GM23248 (cell line): Measurements from ENCODE around the gene CALN1. TPM values are rescaled to one million over a fixed set of nuclear protein-coding genes. Genes with fewer than 3 reads are reported as not detected.

ENCODE experiments used
- DNase-seq: peaks from one replicate; pipeline ENCODE4 v3.0.0-alpha.2; 2015
- H2AFZ ChIP-seq: fragments of 200-600 bp; sonication (generic); 2 replicates; pipeline ENCODE4 v1.6.1; 2016; ENCODE audit warnings: antibody characterized with exemption
- H3F3A ChIP-seq: fragments of 200-600 bp; sonication (generic); 2 replicates; pipeline ENCODE4 v1.6.1; 2016; ENCODE audit warnings: mild to moderate bottlenecking, antibody characterized with exemption, mixed run types; ENCODE audit not compliant: insufficient read depth
- H3K27ac ChIP-seq: fragments of 200-600 bp; sonication (generic); 2 replicates; pipeline ENCODE4 v1.5.1; 2016; ENCODE audit warnings: mild to moderate bottlenecking
- H3K27me3 ChIP-seq: fragments of 200-600 bp; sonication (generic); replicated peaks from 2 replicates; pipeline ENCODE4 v1.6.1; 2016; ENCODE audit warnings: mild to moderate bottlenecking; ENCODE audit not compliant: insufficient read depth
- H3K36me3 ChIP-seq: fragments of 200-600 bp; sonication (generic); 2 replicates; pipeline ENCODE4 v1.6.1; 2016; ENCODE audit warnings: low read depth, mild to moderate bottlenecking
- H3K4me1 ChIP-seq: fragments of 200-600 bp; sonication (generic); 2 replicates; pipeline ENCODE4 v1.6.1; 2016; ENCODE audit warnings: mild to moderate bottlenecking; ENCODE audit not compliant: insufficient read depth
- H3K4me2 ChIP-seq: fragments of 200-600 bp; sonication (generic); one replicate; pipeline ENCODE4 v1.6.1; 2016; ENCODE audit warnings: mild to moderate bottlenecking; ENCODE audit not compliant: unreplicated experiment
- H3K4me3 ChIP-seq: fragments of 200-600 bp; sonication (generic); 2 replicates; pipeline ENCODE4 v1.5.1; 2016; ENCODE audit warnings: mild to moderate bottlenecking
- H3K79me2 ChIP-seq: fragments of 200-600 bp; sonication (generic); 2 replicates; pipeline ENCODE4 v1.6.1; 2016; ENCODE audit warnings: mild to moderate bottlenecking; ENCODE audit not compliant: insufficient read depth
- H3K9ac ChIP-seq: fragments of 200-600 bp; sonication (generic); 2 replicates; pipeline ENCODE4 v1.6.1; 2016; ENCODE audit warnings: mild to moderate bottlenecking
- H3K9me2 ChIP-seq: fragments of 200-600 bp; sonication (generic); 2 replicates; pipeline ENCODE4 v1.6.1; 2016; ENCODE audit warnings: mixed run types, mild to moderate bottlenecking, moderate library complexity; ENCODE audit not compliant: insufficient read depth
- H3K9me3 ChIP-seq: fragments of 200-600 bp; sonication (generic); one replicate; pipeline ENCODE4 v1.6.1; 2017; ENCODE audit warnings: low read depth
- H4K20me1 ChIP-seq: fragments of 200-600 bp; sonication (generic); 2 replicates; pipeline ENCODE4 v1.6.0; 2016; ENCODE audit not compliant: insufficient read depth
- EZH2 ChIP-seq: fragments of 200-600 bp; sonication (generic); IDR thresholded peaks from 2 replicates; pipeline ENCODE4 v1.6.1; 2018; ENCODE audit warnings: antibody characterized with exemption, mild to moderate bottlenecking; ENCODE audit not compliant: insufficient read depth, poor library complexity, severe bottlenecking
- EZH2phosphoT487 ChIP-seq: fragments of 200-600 bp; sonication (generic); IDR thresholded peaks from 2 replicates; pipeline ENCODE4 v1.6.1; 2018; ENCODE audit warnings: antibody characterized with exemption, moderate library complexity, mild to moderate bottlenecking, low read depth; ENCODE audit not compliant: insufficient read depth
- WGBS, 2 experiments: methylation state at CpG; one replicate each; pipeline ENCODE4 v1.1.6; 2015 to 2017; ENCODE audit warnings: low lambda C conversion rate in 2 of 2, low coverage in 1 of 2; ENCODE audit errors: missing lambda C conversion rate in 2 of 2; 5-methylcytosine and 5-hydroxymethylcytosine counted together
- in situ Hi-C: fragments of 300-500 bp; cut with MboI; formaldehyde crosslinking; loops from 2 replicates; pipeline ENCODE4 v1.15.0; 2020
- polyA plus RNA-seq: library from polyadenylated mRNA; unstranded; fragments of >200 nt; fragmentation: Nextera tagmentation; extraction: Ambion mirVana; gene quantifications from 2 replicates; pipeline ENCODE4 v1.2.1, GENCODE V29; 2016
- total RNA-seq: library from RNA; depleted of rRNA; stranded (reverse); fragments of >200 nt; shearing (Covaris generic); gene quantifications from 2 replicates; pipeline ENCODE4 v1.2.3, GENCODE V29; 2014

The CALN1 gene
- total and polyA plus RNA-seq, 2 experiments from 2014 or later: not detected

DNA sequence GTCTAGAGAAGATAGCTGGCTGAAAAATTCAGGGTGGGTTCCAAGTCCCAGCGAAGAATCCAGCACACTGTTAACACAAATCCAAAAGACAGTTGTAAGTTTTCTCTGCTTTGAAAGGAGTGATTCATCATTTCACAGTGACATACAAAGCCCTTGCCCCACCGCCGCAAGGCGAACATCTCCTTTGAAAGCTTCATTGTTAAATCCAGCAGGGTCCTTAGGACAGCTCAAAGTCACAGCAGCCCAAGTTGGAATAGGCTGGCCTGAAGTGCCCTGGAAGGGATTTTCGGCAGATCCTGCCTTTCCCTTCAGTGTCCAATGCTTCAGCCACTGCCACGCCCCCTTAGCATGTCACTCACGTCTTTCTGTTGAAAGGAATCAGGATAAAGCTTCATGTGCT is 526.1 kb downstream of the CALN1 start:
- H3K27ac ChIP-seq: no peak overlapping the region
- H3K9me2 ChIP-seq: no peaks in the 10 kb centered on the region
- no peaks in the 10 kb centered on the region for H3K36me3 ChIP-seq
- H2AFZ ChIP-seq: no peak overlapping the region
- no peak overlapping the region for H3K9ac ChIP-seq
- H4K20me1 ChIP-seq: no peaks in the 10 kb centered on the region
- H3F3A ChIP-seq: no peaks in the 10 kb centered on the region
- no peak for TF ChIP-seq EZH2
- no peak for TF ChIP-seq EZH2phosphoT487
- WGBS, 2 experiments: 46 to 48% methylated on average over 7 of the region's 7 CpGs
- H3K4me1 ChIP-seq: no peaks in the 10 kb centered on the region
- no peaks in the 10 kb centered on the region for H3K79me2 ChIP-seq
- in situ Hi-C loops: no loop called here
- H3K4me2 ChIP-seq: no peak overlapping the region
- no peaks in the 10 kb centered on the region for H3K9me3 ChIP-seq
- no peak overlapping the region for H3K4me3 ChIP-seq
- DNase-seq: no peak
- H3K27me3 ChIP-seq: no peaks in the 10 kb centered on the region

- no peaks in the 10 kb centered on the region for H3K9me3 ChIP-seq
- TF ChIP-seq EZH2 (no peak), EZH2phosphoT487 (no peak)
- H3K4me1 ChIP-seq: no peaks in the 10 kb centered on the region
- no peak overlapping the region for H3K4me3 ChIP-seq
- no peaks in the 10 kb centered on the region for H3K36me3 ChIP-seq
- H3K79me2 ChIP-seq: no peaks in the 10 kb centered on the region
- H3K27me3 ChIP-seq: no peaks in the 10 kb centered on the region
- H4K20me1 ChIP-seq: no peaks in the 10 kb centered on the region
- WGBS, 2 experiments: 27 to 28% methylated on average over 5 of the region's 5 CpGs
- H3K9ac ChIP-seq: no peak overlapping the region
- no peaks in the 10 kb centered on the region for H3K9me2 ChIP-seq
- H3K4me2 ChIP-seq: no peak overlapping the region
- no peaks in the 10 kb centered on the region for H3F3A ChIP-seq
- no peak for DNase-seq
- in situ Hi-C loops: no loop called here
- H3K27ac ChIP-seq: no peak overlapping the region
- no peak overlapping the region for H2AFZ ChIP-seq
These were observed 526.7 kb downstream of the CALN1 start for GRCh38 chr7:71885487-71885886.

DNA sequence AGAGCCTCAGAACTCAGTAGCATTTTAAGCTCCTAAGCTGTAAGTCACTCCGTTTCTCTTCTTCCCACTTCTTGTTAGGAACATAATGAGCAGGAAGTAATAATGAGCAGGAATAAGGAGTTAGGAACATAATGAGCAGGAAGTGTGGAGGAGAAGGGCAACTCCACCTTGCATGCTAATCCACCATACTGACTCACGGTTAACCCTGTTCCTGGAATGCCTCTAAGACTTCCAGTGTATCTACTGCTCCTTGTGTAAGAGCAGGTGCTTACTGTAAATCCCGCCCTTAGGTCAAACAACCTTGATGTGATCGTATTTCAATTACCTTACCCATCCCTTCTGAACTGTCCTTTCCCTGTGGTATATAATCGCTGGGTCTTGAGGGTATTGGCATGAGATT is 528.7 kb downstream of the CALN1 start:
- Histone ChIP-seq H3K27me3 (no peaks in the 10 kb centered on the region), H3K9me3 (no peaks in the 10 kb centered on the region), H3K36me3 (no peaks in the 10 kb centered on the region), H3K27ac (no peak overlapping the region), H2AFZ (no peak overlapping the region), H3K4me1 (no peaks in the 10 kb centered on the region), H3K4me3 (no peak overlapping the region), H4K20me1 (no peaks in the 10 kb centered on the region), H3K9ac (no peak overlapping the region), H3F3A (no peaks in the 10 kb centered on the region), H3K4me2 (no peak overlapping the region), H3K9me2 (no peaks in the 10 kb centered on the region), H3K79me2 (no peaks in the 10 kb centered on the region)
- WGBS, 2 experiments: 35 to 39% methylated on average over 5 of the region's 5 CpGs
- DNase-seq: no peak
- TF ChIP-seq EZH2phosphoT487: no peak
- TF ChIP-seq EZH2: no peak
- in situ Hi-C loops: no loop called here

- H3K4me2 ChIP-seq: no peak overlapping the region
- no peak for DNase-seq
- 36 to 37% methylated on average over 4 of the region's 4 CpGs for WGBS, 2 experiments
- H3K9ac ChIP-seq: no peak overlapping the region
- no peaks in the 10 kb centered on the region for H4K20me1 ChIP-seq
- no peaks in the 10 kb centered on the region for H3K27me3 ChIP-seq
- H3K9me3 ChIP-seq: no peaks in the 10 kb centered on the region
- TF ChIP-seq EZH2phosphoT487 (no peak), EZH2 (no peak)
- H3K9me2 ChIP-seq: no peaks in the 10 kb centered on the region
- H3K4me1 ChIP-seq: no peaks in the 10 kb centered on the region
- no peaks in the 10 kb centered on the region for H3F3A ChIP-seq
- H3K27ac ChIP-seq: no peak overlapping the region
- no peaks in the 10 kb centered on the region for H3K79me2 ChIP-seq
- H2AFZ ChIP-seq: no peak overlapping the region
- no peaks in the 10 kb centered on the region for H3K36me3 ChIP-seq
- no peak overlapping the region for H3K4me3 ChIP-seq
- in situ Hi-C loops: no loop called here
These were observed 540.7 kb downstream of the CALN1 start for GRCh38 chr7:71871446-71871845.

- no peak overlapping the region for H3K4me3 ChIP-seq
- no peaks in the 10 kb centered on the region for H3K36me3 ChIP-seq
- no peak overlapping the region for H3K9ac ChIP-seq
- no peak for TF ChIP-seq EZH2
- no peak for TF ChIP-seq EZH2phosphoT487
- H3K9me3 ChIP-seq: no peaks in the 10 kb centered on the region
- no peak overlapping the region for H2AFZ ChIP-seq
- no peak for DNase-seq
- H3F3A ChIP-seq: no peaks in the 10 kb centered on the region
- in situ Hi-C loops: no loop called here
- no peaks in the 10 kb centered on the region for H3K27me3 ChIP-seq
- H3K79me2 ChIP-seq: no peaks in the 10 kb centered on the region
- H3K4me1 ChIP-seq: no peaks in the 10 kb centered on the region
- no peaks in the 10 kb centered on the region for H3K9me2 ChIP-seq
- no peak overlapping the region for H3K4me2 ChIP-seq
- WGBS, 2 experiments: 19 to 35% methylated on average over 2 of the region's 2 CpGs
- no peaks in the 10 kb centered on the region for H4K20me1 ChIP-seq
- no peak overlapping the region for H3K27ac ChIP-seq
These were observed 541.3 kb downstream of the CALN1 start for GRCh38 chr7:71870812-71871211.
